OCI-LY1 (cell line): ENCODE results near the gene HGD.

Source experiments
- H2AFZ ChIP-seq: fragments of 200-600 bp; sonication (generic), shearing (Covaris generic); 2 replicates; pipeline ENCODE4 v1.6.0; 2014; ENCODE audit warnings: antibody characterized with exemption, mild to moderate bottlenecking, low read length
- H3F3A ChIP-seq: fragments of 200-600 bp; sonication (generic), shearing (Covaris generic); 2 replicates; pipeline ENCODE4 v1.6.0; 2014; ENCODE audit warnings: mild to moderate bottlenecking, antibody characterized with exemption, low read length, moderate library complexity; ENCODE audit not compliant: insufficient read depth
- H3K27ac ChIP-seq: fragments of 200-600 bp; sonication (generic); 2 replicates; pipeline ENCODE4 v1.5.1; 2014; ENCODE audit warnings: low read length, mixed run types, mild to moderate bottlenecking, low read depth; ENCODE audit not compliant: poor library complexity, severe bottlenecking
- H3K27me3 ChIP-seq: fragments of 200-600 bp; sonication (generic); 2 replicates; pipeline ENCODE4 v1.6.0; 2014; ENCODE audit warnings: antibody characterized with exemption, mild to moderate bottlenecking, low read length, moderate library complexity; ENCODE audit not compliant: insufficient read depth
- H3K36me3 ChIP-seq: fragments of 200-600 bp; sonication (generic); 2 replicates; pipeline ENCODE4 v1.6.1; 2014; ENCODE audit warnings: mild to moderate bottlenecking, antibody characterized with exemption, low read length, moderate library complexity, mixed read lengths; ENCODE audit not compliant: insufficient read depth
- H3K4me1 ChIP-seq: fragments of 200-600 bp; sonication (generic); 2 replicates; pipeline ENCODE4 v1.5.1; 2014; ENCODE audit warnings: mild to moderate bottlenecking, low read length, moderate library complexity; ENCODE audit not compliant: insufficient read depth, severe bottlenecking
- H3K4me2 ChIP-seq: fragments of 200-600 bp; sonication (generic), shearing (Covaris generic); 2 replicates; pipeline ENCODE4 v1.6.1; 2014; ENCODE audit warnings: low read length
- H3K4me3 ChIP-seq: fragments of 200-600 bp; sonication (generic); 2 replicates; pipeline ENCODE4 v1.5.1; 2014; ENCODE audit warnings: low read length, low read depth, mild to moderate bottlenecking, mixed read lengths; ENCODE audit not compliant: poor library complexity, severe bottlenecking
- H3K79me2 ChIP-seq: fragments of 200-600 bp; shearing (Covaris generic); 2 replicates; pipeline ENCODE4 v1.6.1; 2016; ENCODE audit warnings: mixed run types, low read length, mixed read lengths; ENCODE audit not compliant: insufficient read depth
- H3K9ac ChIP-seq: fragments of 200-600 bp; sonication (generic), shearing (Covaris generic); 2 replicates; pipeline ENCODE4 v1.6.1; 2014; ENCODE audit warnings: mild to moderate bottlenecking, low read length, mixed read lengths
- H3K9me2 ChIP-seq: fragments of 200-600 bp; sonication (generic), shearing (Covaris generic); 2 replicates; pipeline ENCODE4 v1.6.1; 2014; ENCODE audit warnings: low read depth, mild to moderate bottlenecking, low read length, mixed read lengths
- H3K9me3 ChIP-seq: fragments of 200-600 bp; shearing (Covaris generic); 2 replicates; pipeline ENCODE4 v1.6.1; 2014; ENCODE audit warnings: low read length, mixed read lengths
- H4K20me1 ChIP-seq: fragments of 200-600 bp; sonication (generic), shearing (Covaris generic); 2 replicates; pipeline ENCODE4 v1.6.0; 2016; ENCODE audit warnings: mild to moderate bottlenecking, low read length; ENCODE audit not compliant: insufficient read depth
- EZH2 ChIP-seq: fragments of 200-600 bp; sonication (generic), shearing (Covaris generic); IDR thresholded peaks from 2 replicates; pipeline ENCODE4 v1.8.0; 2017; ENCODE audit warnings: borderline replicate concordance, mixed run types, mild to moderate bottlenecking, antibody characterized with exemption, low read length, moderate library complexity, mixed read lengths
- TF ChIP-seq, protein P1 (sequence below): fragments of 200-600 bp; sonication (generic), shearing (Covaris generic); IDR thresholded peaks from 2 replicates; pipeline ENCODE4 v1.5.1; 2017; ENCODE audit warnings: mild to moderate bottlenecking, antibody characterized with exemption, low read length, moderate library complexity, mixed read lengths

HGD gene

DNA sequence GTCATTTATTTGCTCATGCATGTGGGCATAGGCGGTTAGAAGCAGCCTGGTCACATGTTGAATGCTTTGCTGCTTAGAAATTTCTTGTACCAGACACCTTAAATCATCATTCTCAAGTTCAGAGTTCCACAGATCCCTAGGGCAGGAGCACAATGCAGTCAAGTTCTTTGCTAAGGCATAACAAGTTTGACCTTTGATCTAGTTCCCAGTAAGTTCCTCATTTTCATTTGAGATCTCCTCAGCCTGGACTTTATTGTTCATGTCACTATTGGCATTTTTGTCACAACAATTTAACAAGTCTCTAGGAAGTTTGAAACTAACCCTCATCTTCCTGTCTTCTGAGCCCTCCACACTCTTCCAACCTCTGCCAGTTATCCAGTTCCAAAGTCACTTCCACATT, 22.8 kb downstream of the HGD start:
- no peak for TF ChIP-seq EZH2
- TF ChIP-seq, protein P1, sequence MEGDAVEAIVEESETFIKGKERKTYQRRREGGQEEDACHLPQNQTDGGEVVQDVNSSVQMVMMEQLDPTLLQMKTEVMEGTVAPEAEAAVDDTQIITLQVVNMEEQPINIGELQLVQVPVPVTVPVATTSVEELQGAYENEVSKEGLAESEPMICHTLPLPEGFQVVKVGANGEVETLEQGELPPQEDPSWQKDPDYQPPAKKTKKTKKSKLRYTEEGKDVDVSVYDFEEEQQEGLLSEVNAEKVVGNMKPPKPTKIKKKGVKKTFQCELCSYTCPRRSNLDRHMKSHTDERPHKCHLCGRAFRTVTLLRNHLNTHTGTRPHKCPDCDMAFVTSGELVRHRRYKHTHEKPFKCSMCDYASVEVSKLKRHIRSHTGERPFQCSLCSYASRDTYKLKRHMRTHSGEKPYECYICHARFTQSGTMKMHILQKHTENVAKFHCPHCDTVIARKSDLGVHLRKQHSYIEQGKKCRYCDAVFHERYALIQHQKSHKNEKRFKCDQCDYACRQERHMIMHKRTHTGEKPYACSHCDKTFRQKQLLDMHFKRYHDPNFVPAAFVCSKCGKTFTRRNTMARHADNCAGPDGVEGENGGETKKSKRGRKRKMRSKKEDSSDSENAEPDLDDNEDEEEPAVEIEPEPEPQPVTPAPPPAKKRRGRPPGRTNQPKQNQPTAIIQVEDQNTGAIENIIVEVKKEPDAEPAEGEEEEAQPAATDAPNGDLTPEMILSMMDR, result no peak
- Histone ChIP-seq H3K4me3 (no peak overlapping the region), H3K9ac (no peak overlapping the region), H3K9me3 (no peaks in the 10 kb centered on the region), H3K4me1 (no peaks in the 10 kb centered on the region), H2AFZ (no peak overlapping the region), H3K4me2 (no peak overlapping the region), H3K27ac (no peak overlapping the region), H3K27me3 (no peaks in the 10 kb centered on the region), H3K9me2 (no peaks in the 10 kb centered on the region), H3K79me2 (no peaks in the 10 kb centered on the region), H3F3A (no peaks in the 10 kb centered on the region), H4K20me1 (no peaks in the 10 kb centered on the region), H3K36me3 (no peaks in the 10 kb centered on the region)

- Histone ChIP-seq H3F3A (no peaks in the 10 kb centered on the region), H3K9ac (no peak overlapping the region), H3K4me1 (no peaks in the 10 kb centered on the region), H2AFZ (no peak overlapping the region), H3K4me3 (no peak overlapping the region), H3K27ac (no peak overlapping the region), H3K79me2 (no peaks in the 10 kb centered on the region), H3K36me3 (no peaks in the 10 kb centered on the region), H3K9me2 (no peaks in the 10 kb centered on the region), H3K4me2 (no peak overlapping the region), H3K9me3 (no peaks in the 10 kb centered on the region), H3K27me3 (no peaks in the 10 kb centered on the region), H4K20me1 (no peaks in the 10 kb centered on the region)
- no peak for TF ChIP-seq EZH2
Observed at GRCh38 chr3:120652896-120653545, 29.0 kb downstream of the HGD start.

- no peaks in the 10 kb centered on the region for H3K27me3 ChIP-seq
- no peaks in the 10 kb centered on the region for H3K9me3 ChIP-seq
- H3K27ac ChIP-seq, result no peak overlapping the region
- no peaks in the 10 kb centered on the region for H3K36me3 ChIP-seq
- no peak overlapping the region for H3K9ac ChIP-seq
- no peak overlapping the region for H3K4me3 ChIP-seq
- no peak overlapping the region for H3K4me2 ChIP-seq
- H3K79me2 ChIP-seq, result no peaks in the 10 kb centered on the region
- no peaks in the 10 kb centered on the region for H3K9me2 ChIP-seq
- H3F3A ChIP-seq, result no peaks in the 10 kb centered on the region
- H2AFZ ChIP-seq, result no peak overlapping the region
- no peaks in the 10 kb centered on the region for H3K4me1 ChIP-seq
- TF ChIP-seq, protein P1, result no peak
- TF ChIP-seq EZH2, result no peak
- H4K20me1 ChIP-seq, result no peaks in the 10 kb centered on the region
Observed at GRCh38 chr3:120652281-120652680, 29.8 kb downstream of the HGD start.

DNA sequence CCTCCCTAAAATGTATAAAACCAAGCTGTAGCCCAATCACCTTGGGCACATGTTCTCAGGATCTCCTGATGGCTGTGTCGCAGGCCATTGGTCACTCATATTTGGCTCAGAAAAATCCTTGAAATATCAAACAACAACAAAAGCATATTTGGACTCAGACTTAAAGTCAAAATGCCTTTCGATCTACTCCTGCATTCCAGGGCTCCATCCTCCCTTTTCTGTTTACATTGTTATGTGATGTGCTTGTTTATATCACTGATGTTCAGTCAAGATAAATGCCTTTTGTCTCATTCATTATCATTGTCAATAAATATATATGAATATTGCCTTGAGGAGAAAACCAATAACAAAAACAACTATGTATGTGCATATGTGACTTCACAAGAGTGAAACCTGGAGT, 31.7 kb downstream of the HGD start:
- Histone ChIP-seq H3K27me3 (no peaks in the 10 kb centered on the region), H3K9me2 (no peaks in the 10 kb centered on the region), H3K9me3 (no peaks in the 10 kb centered on the region), H3F3A (no peaks in the 10 kb centered on the region), H4K20me1 (no peaks in the 10 kb centered on the region), H3K36me3 (no peaks in the 10 kb centered on the region), H3K27ac (no peak overlapping the region), H3K9ac (no peak overlapping the region), H2AFZ (no peak overlapping the region), H3K4me2 (no peak overlapping the region), H3K4me1 (no peaks in the 10 kb centered on the region), H3K79me2 (no peaks in the 10 kb centered on the region), H3K4me3 (no peak overlapping the region)
- TF ChIP-seq EZH2, result no peak
- TF ChIP-seq, protein P1, result no peak
